ENCODE results near the gene MPP2. TPM values are rescaled to one million over a fixed set of nuclear protein-coding genes. Genes with fewer than 3 reads are reported as not detected.

MPP2 gene
- total and polyA plus RNA-seq, 2 donors from 2014 or later, result 1.2 to 2.7 TPM

DNA sequence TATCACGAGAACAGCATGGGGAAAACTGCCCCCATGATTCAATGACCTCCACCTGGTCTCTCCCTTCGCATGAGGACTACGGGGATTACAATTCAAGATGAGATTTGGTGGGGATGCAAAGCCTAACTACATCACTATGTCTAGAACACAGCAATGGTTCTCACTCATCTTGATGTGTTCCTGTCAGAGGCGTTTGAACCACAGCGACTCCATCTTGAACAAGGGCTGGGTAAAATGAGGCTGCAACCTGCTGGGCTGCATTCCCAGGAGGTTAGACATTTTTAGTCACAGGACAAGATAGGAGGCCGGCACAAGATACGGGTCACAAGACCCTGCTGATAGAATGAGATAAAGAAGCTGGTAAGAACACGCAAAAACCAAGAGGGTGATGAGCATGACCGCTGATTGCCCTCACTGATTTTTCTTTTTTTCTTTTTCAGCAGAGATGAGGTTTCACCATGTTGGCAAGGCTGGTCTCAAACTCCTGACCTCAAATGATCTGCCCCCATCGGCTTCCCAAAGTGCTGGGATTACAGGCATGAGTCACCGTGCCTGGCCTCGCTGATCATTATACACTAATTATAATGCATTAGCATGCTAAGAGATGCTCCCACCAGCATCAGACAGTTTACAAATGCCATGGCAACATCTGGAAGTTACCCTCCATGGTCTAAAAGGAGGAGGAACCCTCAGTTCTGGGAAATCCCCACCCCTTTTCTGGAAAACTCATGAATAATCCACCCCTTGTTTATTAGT, 37.9 kb upstream of the MPP2 start:
- no peak overlapping the region for H3K27ac ChIP-seq (ENCODE audit: low read depth in 2 of 2, low read length in 2 of 2)
- FAIRE-seq (no peak), DNase-seq (no peak)
- TF ChIP-seq, protein P1, sequence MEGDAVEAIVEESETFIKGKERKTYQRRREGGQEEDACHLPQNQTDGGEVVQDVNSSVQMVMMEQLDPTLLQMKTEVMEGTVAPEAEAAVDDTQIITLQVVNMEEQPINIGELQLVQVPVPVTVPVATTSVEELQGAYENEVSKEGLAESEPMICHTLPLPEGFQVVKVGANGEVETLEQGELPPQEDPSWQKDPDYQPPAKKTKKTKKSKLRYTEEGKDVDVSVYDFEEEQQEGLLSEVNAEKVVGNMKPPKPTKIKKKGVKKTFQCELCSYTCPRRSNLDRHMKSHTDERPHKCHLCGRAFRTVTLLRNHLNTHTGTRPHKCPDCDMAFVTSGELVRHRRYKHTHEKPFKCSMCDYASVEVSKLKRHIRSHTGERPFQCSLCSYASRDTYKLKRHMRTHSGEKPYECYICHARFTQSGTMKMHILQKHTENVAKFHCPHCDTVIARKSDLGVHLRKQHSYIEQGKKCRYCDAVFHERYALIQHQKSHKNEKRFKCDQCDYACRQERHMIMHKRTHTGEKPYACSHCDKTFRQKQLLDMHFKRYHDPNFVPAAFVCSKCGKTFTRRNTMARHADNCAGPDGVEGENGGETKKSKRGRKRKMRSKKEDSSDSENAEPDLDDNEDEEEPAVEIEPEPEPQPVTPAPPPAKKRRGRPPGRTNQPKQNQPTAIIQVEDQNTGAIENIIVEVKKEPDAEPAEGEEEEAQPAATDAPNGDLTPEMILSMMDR (IDR thresholded peaks at IDR 0.05; ENCODE audit: borderline replicate concordance, extremely low read depth, insufficient read depth), result no peak
- no peak overlapping the region for H3K9ac ChIP-seq (ENCODE audit: low read length in 3 of 3)
- intact Hi-C loops (cut with DNase I), result no loop called here
- H3K4me1 ChIP-seq (ENCODE audit: control insufficient read depth in 2 of 3, insufficient read depth in 2 of 3, low read depth in 1 of 3, low read length in 3 of 3), result no peaks in the 10 kb centered on the region
- H3K4me3 ChIP-seq (ENCODE audit: low read length in 3 of 3), result no peak overlapping the region
- H3K9me3 ChIP-seq (ENCODE audit: control insufficient read depth in 2 of 3, insufficient read depth in 1 of 3, low read length in 3 of 3), result no peaks in the 10 kb centered on the region
- H3K27me3 ChIP-seq (ENCODE audit: control insufficient read depth, insufficient read depth, low read length), result no peaks in the 10 kb centered on the region
- H3K36me3 ChIP-seq (ENCODE audit: control insufficient read depth in 2 of 3, insufficient read depth in 3 of 3, low read length in 3 of 3), result no peaks in the 10 kb centered on the region

DNA sequence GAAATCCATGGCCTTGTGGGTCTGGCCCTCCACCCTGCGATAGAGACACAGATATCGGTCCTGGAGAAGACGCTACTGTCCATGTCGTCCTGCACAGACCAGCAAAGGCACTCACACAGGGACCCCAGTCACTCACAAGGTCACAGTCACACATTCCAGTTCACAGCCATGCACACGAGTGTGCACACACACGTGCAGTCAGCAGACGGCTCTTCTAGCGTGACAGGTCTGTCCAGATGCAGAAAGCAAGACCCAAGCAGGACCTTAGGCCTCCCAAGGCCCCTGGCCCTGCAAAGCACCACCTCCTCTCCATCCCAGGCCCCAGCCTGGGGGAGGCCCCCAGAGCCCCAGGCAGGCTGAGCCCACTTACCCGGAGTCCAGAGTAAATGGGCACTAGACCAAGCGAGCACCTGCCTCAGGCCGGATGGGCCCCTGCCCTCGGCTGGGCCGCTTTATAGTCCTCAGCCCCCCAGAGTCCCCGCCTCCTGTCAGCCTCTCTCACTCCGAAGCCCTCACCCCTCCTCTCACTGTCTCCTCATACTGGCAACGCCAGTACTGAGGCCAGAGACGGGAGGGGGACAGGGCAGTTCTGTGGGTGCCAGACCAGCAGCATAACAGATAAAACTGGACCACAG, 34.8 kb upstream of the MPP2 start, which contains the start of gene PPY:
PPY (minus strand) TSS at position 426 of the 635 bp plus-strand sequence. CDS start 822 bp downstream, outside the sequence.
- intact Hi-C loops (cut with DNase I), result no loop called here
- FAIRE-seq (no peak), DNase-seq (peak in 1 of 5 donors; percentile 10)
- no peak within 1 kb of the TSS for H3K9ac ChIP-seq (ENCODE audit: low read length in 3 of 3)
- H3K9me3 ChIP-seq (ENCODE audit: control insufficient read depth in 2 of 3, insufficient read depth in 1 of 3, low read length in 3 of 3), result no peaks in the 10 kb centered on the region
- TF ChIP-seq, protein P1 (IDR thresholded peaks at IDR 0.05; ENCODE audit: borderline replicate concordance, extremely low read depth, insufficient read depth), result no peak
- no peak within 1 kb of the TSS for H3K27ac ChIP-seq (ENCODE audit: low read depth in 2 of 2, low read length in 2 of 2)
- H3K27me3 ChIP-seq (ENCODE audit: control insufficient read depth, insufficient read depth, low read length), result no peaks in the 10 kb centered on the region
- peaks cover 0 to 4% (median 0%) of the 10 kb centered on the region in 3 donors for H3K4me1 ChIP-seq (ENCODE audit: control insufficient read depth in 2 of 3, insufficient read depth in 2 of 3, low read depth in 1 of 3, low read length in 3 of 3)
- no peaks in the 10 kb centered on the region for H3K36me3 ChIP-seq (ENCODE audit: control insufficient read depth in 2 of 3, insufficient read depth in 3 of 3, low read length in 3 of 3)
- H3K4me3 ChIP-seq (ENCODE audit: low read length in 3 of 3), result no peak within 1 kb of the TSS

DNA sequence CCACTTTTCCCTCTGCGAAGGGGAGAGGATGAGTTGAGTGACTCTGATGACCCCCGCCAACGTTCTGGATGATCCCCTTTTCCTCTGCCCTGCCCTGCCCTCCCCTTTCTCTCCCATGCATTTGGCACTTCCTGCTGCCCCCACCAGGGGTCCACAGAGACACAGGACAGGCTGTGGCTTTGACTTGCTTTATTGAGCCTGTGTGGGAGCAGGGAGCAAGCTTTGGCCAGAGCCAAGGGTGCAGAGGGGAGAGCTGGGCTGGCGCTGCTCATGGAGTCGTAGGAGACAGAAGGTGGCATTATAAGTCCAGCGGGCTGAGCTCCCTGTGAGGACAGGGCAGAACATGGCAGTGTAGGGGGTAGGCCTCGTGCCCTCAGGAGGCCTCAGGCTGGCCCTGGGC, 33.3 kb upstream of the MPP2 start:
- FAIRE-seq (no peak), DNase-seq (peak; percentile 61 to 85 (median 76))
- no peaks in the 10 kb centered on the region for H3K36me3 ChIP-seq (ENCODE audit: control insufficient read depth in 2 of 3, insufficient read depth in 3 of 3, low read length in 3 of 3)
- TF ChIP-seq, protein P1 (IDR thresholded peaks at IDR 0.05; ENCODE audit: borderline replicate concordance, extremely low read depth, insufficient read depth), result no peak
- H3K27ac ChIP-seq (ENCODE audit: low read depth in 2 of 2, low read length in 2 of 2), result no peak overlapping the region
- no peaks in the 10 kb centered on the region for H3K9me3 ChIP-seq (ENCODE audit: control insufficient read depth in 2 of 3, insufficient read depth in 1 of 3, low read length in 3 of 3)
- H3K9ac ChIP-seq (ENCODE audit: low read length in 3 of 3), result no peak overlapping the region
- intact Hi-C loops (cut with DNase I), result no loop called here
- H3K4me3 ChIP-seq (ENCODE audit: low read length in 3 of 3), result no peak overlapping the region
- no peaks in the 10 kb centered on the region for H3K27me3 ChIP-seq (ENCODE audit: control insufficient read depth, insufficient read depth, low read length)
- peaks cover 0 to 7% (median 0%) of the 10 kb centered on the region in 3 donors for H3K4me1 ChIP-seq (ENCODE audit: control insufficient read depth in 2 of 3, insufficient read depth in 2 of 3, low read depth in 1 of 3, low read length in 3 of 3)
